Endothelial cell (in vitro differentiated cells): ENCODE measurements around the gene MCRS1. TPM values are rescaled to one million over a fixed set of nuclear protein-coding genes. Genes with fewer than 3 reads are reported as not detected.
A peak's percentile ranks its signal among the peaks of the same experiment; 100 is the strongest.

Source experiments
- DNase-seq: peaks from one replicate; pipeline ENCODE4 v3.0.0; 2021; ENCODE audit warnings: low spot score
- H3K27ac Mint-ChIP-seq: one replicate; pipeline ENCODE4 v1.8.0; 2021; ENCODE audit warnings: mixed read lengths, inconsistent platforms; ENCODE audit not compliant: unreplicated experiment
- H3K27me3 Mint-ChIP-seq: one replicate; pipeline ENCODE4 v1.8.0; 2021; ENCODE audit warnings: mild to moderate bottlenecking, moderate library complexity, mixed read lengths, inconsistent platforms; ENCODE audit not compliant: unreplicated experiment
- H3K36me3 Mint-ChIP-seq: one replicate; pipeline ENCODE4 v1.8.0; 2021; ENCODE audit warnings: mild to moderate bottlenecking, low read depth, mixed read lengths, inconsistent platforms; ENCODE audit not compliant: unreplicated experiment
- H3K4me1 Mint-ChIP-seq: one replicate; pipeline ENCODE4 v1.8.0; 2021; ENCODE audit warnings: mild to moderate bottlenecking, mixed read lengths, inconsistent platforms; ENCODE audit not compliant: unreplicated experiment
- H3K4me3 Mint-ChIP-seq: one replicate; pipeline ENCODE4 v1.8.0; 2021; ENCODE audit warnings: mild to moderate bottlenecking, mixed read lengths, inconsistent platforms; ENCODE audit not compliant: unreplicated experiment
- H3K9me3 Mint-ChIP-seq: one replicate; pipeline ENCODE4 v1.8.0; 2021; ENCODE audit warnings: mixed read lengths, inconsistent platforms; ENCODE audit not compliant: unreplicated experiment
- CTCF ChIP-seq: fragments of 200-600 bp; sonication (generic); IDR thresholded peaks from one replicate; pipeline ENCODE4 v1.5.0; 2021; ENCODE audit warnings: antibody characterized with exemption; ENCODE audit not compliant: unreplicated experiment
- total RNA-seq: library from RNA; stranded (reverse); fragmentation: NEBNext Ultra II Directional; extraction: Animal tissue kit (Norgen Biotek cat#: 25700); gene quantifications from one replicate; pipeline ENCODE4 v1.2.1, GENCODE V29; 2021; ENCODE audit not compliant: unreplicated experiment

Gene MCRS1
- total RNA-seq, 1 donor from 2014 or later = 60.8 TPM

GRCh38 chr12:49548481-49548821 lies 19.5 kb downstream of the MCRS1 start:
- peaks cover 6% of the 10 kb centered on the region for H3K36me3 Mint-ChIP-seq
- no peak overlapping the region for H3K4me3 Mint-ChIP-seq
- peaks cover 48% of the 10 kb centered on the region for H3K27me3 Mint-ChIP-seq
- DNase-seq = no peak
- peaks cover 17% of the 10 kb centered on the region for H3K4me1 Mint-ChIP-seq
- H3K9me3 Mint-ChIP-seq = no peaks in the 10 kb centered on the region
- no peak overlapping the region for H3K27ac Mint-ChIP-seq
- no peak for TF ChIP-seq CTCF

- Mint-ChIP-seq H3K9me3 (no peaks in the 10 kb centered on the region), H3K4me3 (no peak overlapping the region), H3K27me3 (peaks cover 51% of the 10 kb centered on the region), H3K4me1 (peaks cover 15% of the 10 kb centered on the region), H3K27ac (no peak overlapping the region), H3K36me3 (peaks cover 6% of the 10 kb centered on the region)
- TF ChIP-seq CTCF = no peak
- DNase-seq = no peak
These were observed 20.8 kb downstream of the MCRS1 start for GRCh38 chr12:49547090-49547690.

- H3K4me1 Mint-ChIP-seq = peaks cover 17% of the 10 kb centered on the region
- no peak for DNase-seq
- H3K9me3 Mint-ChIP-seq = no peaks in the 10 kb centered on the region
- peaks cover 54% of the 10 kb centered on the region for H3K27me3 Mint-ChIP-seq
- peaks cover 6% of the 10 kb centered on the region for H3K36me3 Mint-ChIP-seq
- TF ChIP-seq CTCF = no peak
- H3K27ac Mint-ChIP-seq = no peak overlapping the region
- no peak overlapping the region for H3K4me3 Mint-ChIP-seq
These were observed 21.5 kb downstream of the MCRS1 start for GRCh38 chr12:49546481-49546880.

GRCh38 chr12:49545815-49546214 lies 22.1 kb downstream of the MCRS1 start:
- H3K4me1 Mint-ChIP-seq = peaks cover 22% of the 10 kb centered on the region
- no peaks in the 10 kb centered on the region for H3K9me3 Mint-ChIP-seq
- peaks cover 55% of the 10 kb centered on the region for H3K27me3 Mint-ChIP-seq
- DNase-seq = no peak
- H3K36me3 Mint-ChIP-seq = peaks cover 6% of the 10 kb centered on the region
- H3K4me3 Mint-ChIP-seq = no peak overlapping the region
- no peak overlapping the region for H3K27ac Mint-ChIP-seq
- no peak for TF ChIP-seq CTCF

- peaks cover 6% of the 10 kb centered on the region for H3K36me3 Mint-ChIP-seq
- H3K27me3 Mint-ChIP-seq = peaks cover 60% of the 10 kb centered on the region
- no peaks in the 10 kb centered on the region for H3K9me3 Mint-ChIP-seq
- peaks cover 16% of the 10 kb centered on the region for H3K4me1 Mint-ChIP-seq
- no peak for TF ChIP-seq CTCF
- peak overlapping the region; percentile 16 for H3K4me3 Mint-ChIP-seq
- no peak overlapping the region for H3K27ac Mint-ChIP-seq
- no peak for DNase-seq
These were observed 23.8 kb downstream of the MCRS1 start for GRCh38 chr12:49543914-49544815.
